Prostate gland (tissue), 2 donors: Measurements from ENCODE around the gene ZMAT5. TPM values are rescaled to one million over a fixed set of nuclear protein-coding genes. Genes with fewer than 3 reads are reported as not detected.

Experiments
- DNase-seq: peaks from one replicate; pipeline ENCODE4 v3.0.0-alpha.2; 2019; ENCODE audit warnings: low spot score
- H3K27ac ChIP-seq, 2 donors: fragments of 200-600 bp; sonication (generic); 2 replicates each; pipeline ENCODE4 v1.5.1; 2017 to 2019
- H3K27me3 ChIP-seq: fragments of 200-600 bp; sonication (generic); replicated peaks from 2 replicates; pipeline ENCODE4 v1.5.1; 2019; ENCODE audit not compliant: insufficient read depth
- H3K36me3 ChIP-seq, 2 donors: fragments of 200-600 bp; sonication (generic); 1 replicate in 1 of 2; 2 replicates in 1 of 2; pipeline versions ENCODE4 v1.5.1 to v1.8.1; 2017 to 2019
- H3K4me1 ChIP-seq: fragments of 200-600 bp; sonication (generic); replicated peaks from 2 replicates; pipeline ENCODE4 v1.5.1; 2019
- H3K4me3 ChIP-seq, 2 donors: fragments of 200-600 bp; sonication (generic); 2 replicates each; pipeline ENCODE4 v1.5.1; 2017 to 2019
- H3K9me3 ChIP-seq: fragments of 200-600 bp; sonication (generic); 2 replicates; pipeline ENCODE4 v1.5.1; 2017
- POLR2A ChIP-seq: fragments of 450-650 bp; IDR thresholded peaks from one replicate; pipeline ENCODE4 v1.6.1; 2016; ENCODE audit warnings: antibody characterized with exemption, mild to moderate bottlenecking
- POLR2AphosphoS5 ChIP-seq: sonication (generic); formaldehyde crosslinking; IDR thresholded peaks from one replicate; pipeline ENCODE4 v1.6.1; 2017; ENCODE audit warnings: antibody characterized with exemption
- WGBS: methylation state at CpG from one replicate; pipeline ENCODE4 v1.1.5; 2018; 5-methylcytosine and 5-hydroxymethylcytosine counted together
- intact Hi-C: fragments of 100-400 bp; cut with DNase I; formaldehyde crosslinking; loops from one replicate; pipeline ENCODE4 v1.14.2; 2022
- total RNA-seq, 2 donors: library from RNA; depleted of rRNA; stranded (reverse); fragments of >200 nt; gene quantifications; one replicate each; pipeline ENCODE4 v1.1.0, GENCODE V29; 2016
- TF ChIP-seq, protein P1 (sequence below), 4 experiments: fragments of 200-600 bp in 2 of 4; fragments of 450-650 bp in 2 of 4; sonication (generic) in 2 of 4; IDR thresholded peaks; 1 replicate in 3 of 4; 2 replicates in 1 of 4; pipeline ENCODE4 v1.5.1; 2016 to 2019; ENCODE audit warnings: antibody characterized with exemption in 4 of 4, mild to moderate bottlenecking in 2 of 4, moderate library complexity in 2 of 4

ZMAT5 gene
- total RNA-seq, 2 donors from 2014 or later = 32.9 to 33.5 TPM

DNA sequence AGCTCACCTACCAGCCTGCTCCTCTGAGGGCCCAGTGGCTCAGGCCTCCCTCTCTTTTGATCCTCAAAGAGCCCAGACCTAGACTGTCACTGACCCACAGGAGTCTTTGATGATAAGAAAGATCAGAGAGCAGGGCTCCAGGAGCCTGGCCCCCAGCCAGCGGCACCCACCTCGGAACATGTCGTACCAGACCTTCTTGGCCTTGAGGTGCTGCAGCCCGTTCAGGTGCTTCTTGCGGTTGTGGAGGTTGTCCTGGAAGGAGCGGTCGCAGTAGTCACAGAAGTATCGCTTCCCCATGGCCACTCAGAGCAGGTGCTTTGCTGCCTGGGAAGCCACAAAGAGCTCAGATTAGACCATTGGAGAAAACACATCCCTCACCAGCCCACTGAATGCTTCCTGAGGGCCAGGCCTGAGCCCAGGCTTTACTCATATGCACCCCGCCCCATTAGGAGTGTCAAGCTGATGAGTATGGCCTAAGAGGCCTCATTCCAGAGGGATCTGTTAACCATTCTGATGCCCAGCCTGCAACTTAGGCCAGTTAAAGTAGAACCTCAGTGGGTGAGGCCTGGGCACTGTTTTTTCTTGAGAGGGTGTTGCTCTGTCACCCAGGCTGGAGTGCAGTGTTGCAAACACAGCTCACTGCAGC is 18.4 kb downstream of the ZMAT5 start:
- no peak for DNase-seq
- TF ChIP-seq POLR2AphosphoS5 = no peak
- Histone ChIP-seq H3K36me3 (no peaks in the 10 kb centered on the region), H3K27me3 (no peaks in the 10 kb centered on the region), H3K9me3 (no peaks in the 10 kb centered on the region), H3K4me1 (no peaks in the 10 kb centered on the region), H3K27ac (no peak overlapping the region), H3K4me3 (no peak overlapping the region)
- intact Hi-C loops = no loop called here
- WGBS = 92% methylated on average over 9 of the region's 9 CpGs

DNA sequence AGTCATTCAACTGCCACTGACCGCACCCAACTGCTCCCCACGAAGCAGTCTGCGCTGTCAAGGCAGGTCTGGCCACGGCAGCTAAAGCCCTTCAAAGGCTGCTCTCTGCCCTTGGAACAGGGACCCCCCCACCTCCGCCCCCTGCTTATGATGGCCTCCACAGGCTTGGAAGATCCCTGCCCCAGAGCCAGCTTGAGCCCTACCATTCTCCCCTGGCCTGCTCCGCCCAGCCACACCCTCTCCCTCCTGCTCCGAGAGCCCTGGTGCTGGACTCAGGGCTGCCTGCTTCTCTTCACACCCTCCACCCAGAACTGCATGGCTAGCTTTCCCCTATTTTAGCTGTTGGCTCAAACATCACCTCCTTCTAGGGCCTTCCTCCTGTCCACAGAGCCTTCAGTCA is 19.0 kb downstream of the ZMAT5 start:
- H3K9me3 ChIP-seq = no peaks in the 10 kb centered on the region
- no peak overlapping the region for H3K4me3 ChIP-seq
- intact Hi-C loops = no loop called here
- no peak for TF ChIP-seq POLR2A
- TF ChIP-seq POLR2AphosphoS5 = no peak
- TF ChIP-seq, protein P1, sequence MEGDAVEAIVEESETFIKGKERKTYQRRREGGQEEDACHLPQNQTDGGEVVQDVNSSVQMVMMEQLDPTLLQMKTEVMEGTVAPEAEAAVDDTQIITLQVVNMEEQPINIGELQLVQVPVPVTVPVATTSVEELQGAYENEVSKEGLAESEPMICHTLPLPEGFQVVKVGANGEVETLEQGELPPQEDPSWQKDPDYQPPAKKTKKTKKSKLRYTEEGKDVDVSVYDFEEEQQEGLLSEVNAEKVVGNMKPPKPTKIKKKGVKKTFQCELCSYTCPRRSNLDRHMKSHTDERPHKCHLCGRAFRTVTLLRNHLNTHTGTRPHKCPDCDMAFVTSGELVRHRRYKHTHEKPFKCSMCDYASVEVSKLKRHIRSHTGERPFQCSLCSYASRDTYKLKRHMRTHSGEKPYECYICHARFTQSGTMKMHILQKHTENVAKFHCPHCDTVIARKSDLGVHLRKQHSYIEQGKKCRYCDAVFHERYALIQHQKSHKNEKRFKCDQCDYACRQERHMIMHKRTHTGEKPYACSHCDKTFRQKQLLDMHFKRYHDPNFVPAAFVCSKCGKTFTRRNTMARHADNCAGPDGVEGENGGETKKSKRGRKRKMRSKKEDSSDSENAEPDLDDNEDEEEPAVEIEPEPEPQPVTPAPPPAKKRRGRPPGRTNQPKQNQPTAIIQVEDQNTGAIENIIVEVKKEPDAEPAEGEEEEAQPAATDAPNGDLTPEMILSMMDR (IDR thresholded peaks at IDR 0.05) = no peak
- H3K27me3 ChIP-seq = no peaks in the 10 kb centered on the region
- no peak overlapping the region for H3K27ac ChIP-seq
- DNase-seq = no peak
- no peaks in the 10 kb centered on the region for H3K4me1 ChIP-seq
- WGBS = 94% methylated on average over 7 of the region's 7 CpGs
- H3K36me3 ChIP-seq = no peaks in the 10 kb centered on the region

DNA sequence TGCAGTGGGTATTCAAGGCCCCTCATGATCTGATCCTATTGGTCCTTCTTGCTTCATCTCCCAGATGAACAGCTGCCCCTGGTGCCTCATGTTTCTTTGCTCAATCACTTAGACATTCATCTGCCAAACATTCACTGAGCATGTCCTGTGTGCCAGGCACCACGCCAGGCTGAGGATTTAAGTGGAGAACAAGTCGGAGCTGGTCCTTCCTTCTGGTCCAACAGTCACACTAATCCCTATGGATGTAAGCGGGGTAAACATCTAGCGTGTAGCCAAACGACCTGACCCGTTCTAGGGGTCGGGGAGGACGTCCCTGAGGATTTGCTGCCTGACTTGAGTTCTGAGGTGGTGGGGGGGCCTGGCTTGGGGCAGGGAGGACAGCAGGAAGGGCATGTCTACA is 21.9 kb downstream of the ZMAT5 start:
- no peaks in the 10 kb centered on the region for H3K4me1 ChIP-seq
- no peak overlapping the region for H3K27ac ChIP-seq
- intact Hi-C loops = no loop called here
- DNase-seq = peak; percentile 89
- TF ChIP-seq POLR2AphosphoS5 (peak; percentile 84), POLR2A (no peak)
- H3K36me3 ChIP-seq = no peaks in the 10 kb centered on the region
- no peaks in the 10 kb centered on the region for H3K27me3 ChIP-seq
- H3K4me3 ChIP-seq = no peak overlapping the region
- WGBS = 32% methylated on average over 8 of the region's 8 CpGs
- H3K9me3 ChIP-seq = no peaks in the 10 kb centered on the region

DNA sequence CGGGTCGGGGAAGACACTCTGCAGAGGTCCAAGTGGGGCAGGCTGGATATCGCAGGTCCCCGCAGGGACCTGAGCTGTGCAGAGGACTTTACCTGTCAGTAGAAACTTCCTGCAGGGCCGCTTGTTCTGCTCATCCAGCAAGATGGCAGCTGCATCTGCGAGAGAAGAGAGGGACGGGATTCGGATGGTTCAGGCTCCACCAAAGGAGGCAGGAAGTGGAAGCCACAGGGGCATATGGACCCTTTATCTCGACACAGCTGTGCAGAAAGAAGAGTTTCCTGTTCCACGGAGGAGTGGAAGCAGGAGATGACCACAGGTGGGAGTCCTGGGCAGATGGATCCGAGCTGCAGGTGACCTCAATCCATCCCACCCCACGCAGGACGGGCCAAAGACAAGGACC is 24.5 kb downstream of the ZMAT5 start:
- Histone ChIP-seq H3K4me3 (no peak overlapping the region), H3K4me1 (no peaks in the 10 kb centered on the region), H3K9me3 (no peaks in the 10 kb centered on the region), H3K27ac (no peak overlapping the region), H3K27me3 (no peaks in the 10 kb centered on the region), H3K36me3 (no peaks in the 10 kb centered on the region)
- intact Hi-C loops = no loop called here
- DNase-seq = no peak
- WGBS = 82% methylated on average over 13 of the region's 13 CpGs
- TF ChIP-seq POLR2AphosphoS5 = no peak
- TF ChIP-seq, protein P1 (IDR thresholded peaks at IDR 0.05) = no peak
- no peak for TF ChIP-seq POLR2A

DNA sequence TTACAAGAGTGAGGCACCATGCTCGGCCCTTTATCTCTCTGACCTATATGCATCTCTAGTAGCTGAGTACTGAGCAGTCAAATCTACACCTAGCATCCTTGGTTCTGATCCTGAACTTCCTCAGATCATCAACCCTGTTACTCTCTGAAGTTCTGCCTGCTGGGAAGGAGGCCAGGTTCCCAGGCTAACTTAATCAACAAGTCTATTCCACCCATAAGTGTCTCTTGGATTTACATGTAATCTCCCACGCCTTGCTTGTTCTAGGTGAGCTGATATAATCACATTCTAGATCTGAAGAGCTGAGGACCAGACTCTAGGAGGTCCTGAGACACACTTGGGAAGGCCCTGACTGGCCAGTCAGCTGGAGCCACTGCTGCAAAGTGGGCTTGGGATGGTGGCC is 24.9 kb downstream of the ZMAT5 start:
- intact Hi-C loops = no loop called here
- TF ChIP-seq POLR2A (no peak), POLR2AphosphoS5 (no peak)
- TF ChIP-seq, protein P1 (IDR thresholded peaks at IDR 0.05) = no peak
- Histone ChIP-seq H3K27me3 (no peaks in the 10 kb centered on the region), H3K9me3 (no peaks in the 10 kb centered on the region), H3K4me1 (no peaks in the 10 kb centered on the region), H3K27ac (no peak overlapping the region), H3K4me3 (no peak overlapping the region), H3K36me3 (no peaks in the 10 kb centered on the region)
- DNase-seq = no peak
- WGBS = 93% methylated on average over 2 of the region's 2 CpGs

DNA sequence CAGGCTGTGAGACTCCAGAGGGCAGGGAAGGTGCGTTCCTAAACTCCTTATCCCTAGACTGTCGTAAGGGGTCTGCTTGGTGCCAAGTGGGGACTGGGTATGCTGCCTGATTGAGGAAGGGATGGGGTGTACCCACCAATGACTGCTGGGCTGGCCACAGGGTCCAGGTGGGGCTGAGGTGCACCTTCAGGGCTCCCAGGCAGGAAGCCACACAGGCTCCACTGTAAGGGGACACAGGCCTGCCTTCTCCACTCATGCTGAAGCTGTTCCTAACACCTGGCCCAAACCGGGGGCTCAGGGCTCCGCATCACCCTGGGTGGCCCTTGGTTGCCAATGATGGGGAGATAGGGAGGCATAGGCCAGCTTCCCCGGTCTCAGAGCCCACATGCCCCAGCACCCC is 26.6 kb downstream of the ZMAT5 start:
- intact Hi-C loops = no loop called here
- Histone ChIP-seq H3K36me3 (no peaks in the 10 kb centered on the region), H3K9me3 (no peaks in the 10 kb centered on the region), H3K4me3 (no peak overlapping the region), H3K27me3 (no peaks in the 10 kb centered on the region), H3K27ac (no peak overlapping the region), H3K4me1 (no peaks in the 10 kb centered on the region)
- TF ChIP-seq POLR2A = no peak
- no peak for TF ChIP-seq POLR2AphosphoS5
- TF ChIP-seq, protein P1 (IDR thresholded peaks at IDR 0.05) = no peak
- DNase-seq = no peak
- 97% methylated on average over 5 of the region's 5 CpGs for WGBS
